Heart left ventricle (tissue), 16 donors: ENCODE measurements around the gene ROPN1L. TPM values are rescaled to one million over a fixed set of nuclear protein-coding genes. Genes with fewer than 3 reads are reported as not detected.

Experiments used
- ATAC-seq, 4 donors: fragments of 200-7000 bp; cut with Tn5 transposase; one replicate each; pipeline ENCODE4 v1.9.1; 2020 to 2022; ENCODE audit warnings: moderate library complexity in 4 of 4, mild to moderate bottlenecking in 3 of 4, moderate number of reproducible peaks in 1 of 4
- DNase-seq, 5 donors: peaks; one replicate each; pipeline ENCODE4 v3.0.0-alpha.2; 2020
- H3K27ac ChIP-seq, 12 donors: fragments of 200-600 bp; sonication (generic) in 4 of 12; one replicate each; pipeline versions ENCODE4 v1.5.0 to v1.8.0; 2016 to 2022; ENCODE audit warnings: mild to moderate bottlenecking in 2 of 12
- H3K27me3 ChIP-seq, 9 donors: fragments of 200-600 bp; sonication (generic) in 2 of 9; one replicate each; pipeline versions ENCODE4 v1.5.1 to v1.8.0; 2016 to 2022; ENCODE audit warnings: mild to moderate bottlenecking in 3 of 9
- H3K36me3 ChIP-seq, 9 donors: fragments of 200-600 bp; sonication (generic) in 2 of 9; one replicate each; pipeline versions ENCODE4 v1.5.0 to v1.8.0; 2018 to 2022; ENCODE audit warnings: mild to moderate bottlenecking in 2 of 9
- H3K4me1 ChIP-seq, 12 donors: fragments of 200-600 bp; sonication (generic) in 4 of 12; one replicate each; pipeline versions ENCODE4 v1.5.0 to v1.8.0; 2016 to 2022; ENCODE audit warnings: mild to moderate bottlenecking in 3 of 12
- H3K4me3 ChIP-seq, 12 donors: fragments of 200-600 bp; sonication (generic) in 4 of 12; one replicate each; pipeline versions ENCODE4 v1.5.0 to v1.8.0; 2017 to 2022; ENCODE audit warnings: mild to moderate bottlenecking in 9 of 12, moderate library complexity in 4 of 12
- H3K9me3 ChIP-seq, 12 donors: fragments of 200-600 bp; sonication (generic) in 4 of 12; one replicate each; pipeline versions ENCODE4 v1.5.0 to v1.8.0; 2016 to 2022; ENCODE audit warnings: mild to moderate bottlenecking in 1 of 12
- CTCF ChIP-seq, 12 donors: fragments of 200-600 bp; sonication (generic) in 4 of 12; IDR thresholded peaks; one replicate each; pipeline versions ENCODE4 v1.5.0 to v1.8.0; 2018 to 2022; ENCODE audit warnings: antibody characterized with exemption in 12 of 12, mild to moderate bottlenecking in 5 of 12
- POLR2A ChIP-seq, 2 donors: fragments of 450-650 bp; IDR thresholded peaks; one replicate each; pipeline ENCODE4 v1.6.1; 2017; ENCODE audit warnings: antibody characterized with exemption in 2 of 2, mild to moderate bottlenecking in 2 of 2, moderate library complexity in 2 of 2
- WGBS, 4 donors: extraction: QIAGEN DNeasy Blood & Tissue Kit in 2 of 4; methylation state at CpG; one replicate each; pipeline versions ENCODE4 v1.1.5 to v1.1.7; 2013 to 2018; 5-methylcytosine and 5-hydroxymethylcytosine counted together
- intact Hi-C, 10 donors: fragments of 100-400 bp; cut with DNase I; formaldehyde crosslinking; loops; one replicate each; pipeline versions ENCODE4 v1.11.1 to v1.14.2; 2022
- polyA plus RNA-seq, 2 donors: library from polyadenylated mRNA; stranded (reverse); fragments of 200-250 nt; gene quantifications; one replicate each; pipeline ENCODE4 v1.2.3, GENCODE V29; 2013
- total RNA-seq, 9 donors: library from RNA; depleted of rRNA in 2 of 9; stranded (reverse); fragments of >200 nt in 2 of 9; fragmentation: NEBNext Ultra II Directional in 3 of 9; extraction: Animal tissue kit (Norgen Biotek cat#: 25700) in 3 of 9; gene quantifications; one replicate each; pipeline versions ENCODE4 v1.1.0 to v1.2.4, GENCODE V29; 2016 to 2023
- donor health status: ischemic (EF 13 %, LVEDD 7.1; RV severe dilation, severe dysfunction).
- donor health status: healthy with polysubstance abuse.
- donor health status: DM: no; HTN: yes; CAD: no.
- donor health status: DM: no; HTN: no; CAD: no.
- donor health status: ischemic (EF 25% LVEDD 6.9; RV normal size, moderate dysfunction).
- donor health status: ischemic (EF 25% LVEDD 5.7; RV mildly dilated, moderate dysfunction).
- donor health status: healthy.
- donor health status: DM: yes; HTN: yes; CAD: no.
- donor health status: ischemic (EF 35%, LVEDD 5.7; RV mildly dilated, moderate dysfunction).
- donor health status: nonischemic (EF 11% LVEDD 7.7; RV severe dilation, severe dysfunction).
- donor health status: DM: yes; HTN: yes; CAD: no.
- donor health status: PGD.
- donor health status: ischemic (EF 29% LVEDD 5.4; RV normal size, mild dysfunction).
- donor health status: nonischemic (EF 23%, LVEDD 6.1; RV moderate dilation, normal function).

Gene ROPN1L
- total and polyA plus RNA-seq, 11 donors, result 0.14 to 0.81 (median 0.46) TPM; not detected in 4

DNA sequence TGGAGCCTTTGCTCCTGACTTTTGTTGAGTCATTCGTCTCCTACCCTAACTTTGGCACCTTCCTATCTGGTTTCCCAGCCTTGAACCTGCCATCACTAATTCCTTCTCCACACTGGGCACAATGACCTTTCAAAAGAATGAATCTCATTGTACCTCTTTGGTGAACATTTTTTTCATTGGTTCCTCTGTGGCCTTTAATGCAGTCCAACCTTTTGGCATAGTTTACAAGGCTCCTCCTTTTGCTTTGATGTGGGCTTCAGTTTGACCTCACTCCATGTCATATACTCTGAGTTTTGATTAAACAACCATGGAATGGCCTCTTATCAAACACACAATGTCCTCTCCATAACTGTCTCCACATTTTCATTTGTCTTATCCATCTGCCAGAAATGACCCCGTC is 14.5 kb upstream of the ROPN1L start:
- Histone ChIP-seq H3K27me3 (no peaks in the 10 kb centered on the region), H3K27ac (no peak overlapping the region), H3K9me3 (no peaks in the 10 kb centered on the region), H3K4me1 (peaks cover 0 to 11% (median 0%) of the 10 kb centered on the region in 12 donors), H3K4me3 (no peak overlapping the region), H3K36me3 (peaks cover 0 to 98% (median 90%) of the 10 kb centered on the region in 9 donors)
- TF ChIP-seq CTCF (IDR thresholded peaks at IDR 0.05) (no peak), POLR2A (IDR thresholded peaks at IDR 0.05) (no peak)
- intact Hi-C loops, result loop anchor here in 3 of 10 donors (10.0 kb wide), 3 partner anchors 72 to 142 kb away; partner anchors contain the start of gene MARCHF6 (in 1 of the 3)
- ATAC-seq, result no peak
- DNase-seq, result no peak
- 70 to 91% (median 77%) methylated on average over 2 of the region's 2 CpGs for WGBS, 4 donors

- ATAC-seq (no peak), DNase-seq (no peak)
- H3K4me1 ChIP-seq, result peaks cover 0 to 6% (median 0%) of the 10 kb centered on the region in 12 donors
- no peak overlapping the region for H3K27ac ChIP-seq
- H3K9me3 ChIP-seq, result no peaks in the 10 kb centered on the region
- intact Hi-C loops, result loop anchor here in 3 of 10 donors (10.0 kb wide), 3 partner anchors 73 to 143 kb away; partner anchors contain the start of gene MARCHF6 (in 1 of the 3)
- H3K4me3 ChIP-seq, result no peak overlapping the region
- WGBS, 4 donors, result 91 to 93% (median 93%) methylated on average over 2 of the region's 2 CpGs
- H3K27me3 ChIP-seq, result no peaks in the 10 kb centered on the region
- no peak for TF ChIP-seq POLR2A (IDR thresholded peaks at IDR 0.05)
- no peak for TF ChIP-seq CTCF (IDR thresholded peaks at IDR 0.05)
- peaks cover 0 to 100% (median 95%) of the 10 kb centered on the region in 9 donors for H3K36me3 ChIP-seq
Measured at GRCh38 chr5:10427978-10428377, 13.7 kb upstream of the ROPN1L start.

GRCh38 chr5:10431415-10431814 is 10.3 kb upstream of the ROPN1L start:
- ATAC-seq (no peak), DNase-seq (no peak)
- 51 to 61% (median 54%) methylated on average over 1 of the region's 1 CpG for WGBS, 4 donors
- Histone ChIP-seq H3K36me3 (peaks cover 0 to 99% (median 88%) of the 10 kb centered on the region in 9 donors), H3K4me3 (no peak overlapping the region), H3K27me3 (no peaks in the 10 kb centered on the region), H3K4me1 (no peaks in the 10 kb centered on the region), H3K27ac (no peak overlapping the region), H3K9me3 (no peaks in the 10 kb centered on the region)
- intact Hi-C loops, result no loop called here
- no peak for TF ChIP-seq POLR2A (IDR thresholded peaks at IDR 0.05)
- no peak for TF ChIP-seq CTCF (IDR thresholded peaks at IDR 0.05)

GRCh38 chr5:10432059-10433008 is 9.3 kb upstream of the ROPN1L start:
- Histone ChIP-seq H3K4me1 (no peaks in the 10 kb centered on the region), H3K27ac (no peak overlapping the region), H3K36me3 (peaks cover 0 to 98% (median 79%) of the 10 kb centered on the region in 9 donors), H3K27me3 (no peaks in the 10 kb centered on the region), H3K4me3 (no peak overlapping the region), H3K9me3 (no peaks in the 10 kb centered on the region)
- WGBS, 4 donors, result 87 to 94% (median 89%) methylated on average over 8 of the region's 8 CpGs
- intact Hi-C loops, result no loop called here
- no peak for TF ChIP-seq POLR2A (IDR thresholded peaks at IDR 0.05)
- no peak for TF ChIP-seq CTCF (IDR thresholded peaks at IDR 0.05)
- ATAC-seq (peak in 3 of 4 donors; percentile 14 to 50 (median 26)), DNase-seq (no peak)
